Measurements from ENCODE around the gene ZNF513. TPM values are rescaled to one million over a fixed set of nuclear protein-coding genes. Genes with fewer than 3 reads are reported as not detected.
A peak's percentile ranks its signal among the peaks of the same experiment; 100 is the strongest.
"Not testable (repeated sequence)": the region's sequence is repeated elsewhere in the genome, so short reads cannot be mapped to it uniquely, and the experiment has no call there.

The ZNF513 gene, protein sequence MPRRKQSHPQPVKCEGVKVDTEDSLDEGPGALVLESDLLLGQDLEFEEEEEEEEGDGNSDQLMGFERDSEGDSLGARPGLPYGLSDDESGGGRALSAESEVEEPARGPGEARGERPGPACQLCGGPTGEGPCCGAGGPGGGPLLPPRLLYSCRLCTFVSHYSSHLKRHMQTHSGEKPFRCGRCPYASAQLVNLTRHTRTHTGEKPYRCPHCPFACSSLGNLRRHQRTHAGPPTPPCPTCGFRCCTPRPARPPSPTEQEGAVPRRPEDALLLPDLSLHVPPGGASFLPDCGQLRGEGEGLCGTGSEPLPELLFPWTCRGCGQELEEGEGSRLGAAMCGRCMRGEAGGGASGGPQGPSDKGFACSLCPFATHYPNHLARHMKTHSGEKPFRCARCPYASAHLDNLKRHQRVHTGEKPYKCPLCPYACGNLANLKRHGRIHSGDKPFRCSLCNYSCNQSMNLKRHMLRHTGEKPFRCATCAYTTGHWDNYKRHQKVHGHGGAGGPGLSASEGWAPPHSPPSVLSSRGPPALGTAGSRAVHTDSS
- total RNA-seq: 10 to 100 TPM in 1 of 4 donors, 1 to 10 TPM in 3; 8.1 to 13.1 (median 8.5) TPM
- 9.6 TPM for polyA plus RNA-seq
- long read RNA-seq, donor 1, transcript ZNF513-201 (4 exons, 2,139 nt): major isoform, 18 of 37 reads
- long read RNA-seq, donor 1, partial matches to known transcripts: 0 of 37 reads
- long read RNA-seq, donor 1, other reads (novel, unspliced or antisense): 18 of 37 reads
- long read RNA-seq, donor 2, transcript ZNF513-201 (4 exons, 2,139 nt): major isoform, 9 of 15 reads
- long read RNA-seq, donor 2, partial matches to known transcripts: 1 of 15 reads
- long read RNA-seq, donor 2, other reads (novel, unspliced or antisense): 5 of 15 reads
- long read RNA-seq, donor 3, partial matches to known transcripts: 7 of 10 reads
- long read RNA-seq, donor 3, other reads (novel, unspliced or antisense): 3 of 10 reads
- long read RNA-seq, donor 4, transcript ZNF513-201 (4 exons, 2,139 nt): major isoform, 8 of 15 reads
- long read RNA-seq, donor 4, partial matches to known transcripts: 3 of 15 reads
- long read RNA-seq, donor 4, other reads (novel, unspliced or antisense): 4 of 15 reads

DNA sequence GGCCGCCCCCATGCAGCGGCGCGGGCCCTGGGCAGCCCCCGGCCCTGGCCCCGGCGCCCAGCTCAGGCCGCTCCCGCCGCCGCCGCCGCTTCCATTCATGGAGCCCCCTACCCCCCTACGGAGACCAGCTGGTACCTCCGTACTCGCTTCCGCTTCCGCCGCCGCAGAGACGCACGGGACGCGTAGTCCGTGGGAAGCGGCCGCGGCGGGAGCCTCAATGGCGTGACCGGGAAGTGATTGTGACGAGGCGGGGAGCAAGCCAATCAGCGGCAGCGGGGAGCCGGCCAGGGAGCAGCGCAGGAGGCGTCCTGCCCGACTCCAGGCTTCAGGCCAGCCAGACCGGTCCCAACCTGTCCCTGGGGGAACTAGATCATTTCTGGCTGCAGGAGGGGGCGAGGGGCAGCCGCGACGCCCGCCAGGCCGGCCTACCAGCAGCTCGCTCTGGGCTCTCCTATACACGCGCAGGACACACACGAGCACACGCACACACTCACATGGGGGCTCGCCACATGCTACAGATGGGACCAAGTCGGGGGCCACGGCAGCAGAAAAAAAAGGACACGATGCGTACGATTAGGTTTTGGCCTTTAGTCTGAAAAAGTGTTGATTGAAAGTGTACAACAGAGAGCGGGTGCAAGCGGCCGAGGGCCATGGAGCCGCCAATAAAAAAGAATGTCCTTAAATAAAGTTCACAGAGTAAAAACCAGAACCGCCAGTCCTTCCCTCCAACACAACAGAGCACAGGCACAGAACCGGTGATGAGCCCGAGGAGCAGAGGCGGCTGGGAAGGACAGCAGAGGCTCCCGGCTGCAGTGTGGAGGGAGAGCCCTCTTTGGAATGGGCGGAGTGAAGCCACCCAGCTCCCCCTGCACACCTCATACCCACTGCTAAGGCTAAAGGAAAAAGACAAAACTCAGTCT lies at the start of gene ZNF513:
TSS of gene ZNF513 (minus strand) at position 109 of the 920 bp plus-strand sequence. CDS start 208 bp downstream, outside the sequence.
- no peaks in the 10 kb centered on the region for H3K27me3 ChIP-seq (ENCODE audit: control insufficient read depth, insufficient read depth)
- DNase-seq (peak; percentile 98 to 99 (median 99)), ATAC-seq (peak; percentile 92 to 93)
- 10% methylated on average over 67 of the region's 67 CpGs for WGBS
- H3K4me3 ChIP-seq (ENCODE audit: low read length): peak within 1 kb of the TSS; percentile 80
- no peaks in the 10 kb centered on the region for H3K9me3 ChIP-seq (ENCODE audit: control insufficient read depth, low read length)
- intact Hi-C loops (cut with DNase I): no loop called here
- peaks cover 2% of the 10 kb centered on the region for H3K4me1 ChIP-seq (ENCODE audit: control insufficient read depth, insufficient read depth, low read length)
- H3K27ac ChIP-seq (ENCODE audit: low read length): peak within 1 kb of the TSS; percentile 87

DNA sequence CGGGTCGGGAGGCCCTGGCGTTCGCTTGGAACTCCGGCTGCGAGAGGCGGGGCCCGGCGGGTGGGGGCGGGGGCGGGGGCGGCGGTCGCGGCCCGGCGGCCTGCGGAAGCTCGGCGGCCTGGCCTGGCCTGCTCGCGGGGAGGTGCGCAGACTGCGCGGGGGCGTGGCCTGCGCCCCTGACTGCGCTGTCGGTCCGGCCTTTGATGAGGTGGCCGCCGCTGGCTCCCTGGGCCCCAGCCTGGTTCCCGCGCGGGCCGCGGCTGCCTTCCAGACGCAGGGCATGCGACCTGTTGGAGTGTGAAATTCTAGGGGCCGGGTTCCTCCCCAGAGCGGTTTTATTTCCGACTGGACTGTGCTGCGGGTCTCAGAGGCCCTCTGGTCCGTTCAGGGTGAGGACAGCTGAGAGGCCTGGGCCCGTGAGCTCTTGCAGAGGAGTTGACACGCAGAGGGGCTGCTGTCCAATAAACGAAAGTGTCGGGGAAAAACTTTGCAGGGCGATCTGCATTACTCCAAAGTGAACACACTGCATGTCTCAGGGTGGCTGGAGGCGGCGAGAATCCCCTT lies 48.5 kb upstream of the ZNF513 start:
- Histone ChIP-seq H3K27ac (ENCODE audit: low read length) (peak overlapping the region; percentile 89), H3K27me3 (ENCODE audit: control insufficient read depth, insufficient read depth) (no peaks in the 10 kb centered on the region), H3K4me1 (ENCODE audit: control insufficient read depth, insufficient read depth, low read length) (peaks cover 3% of the 10 kb centered on the region), H3K4me3 (ENCODE audit: low read length) (peak overlapping the region; percentile 93), H3K9me3 (ENCODE audit: control insufficient read depth, low read length) (no peaks in the 10 kb centered on the region)
- intact Hi-C loops (cut with DNase I): no loop called here
- WGBS: under 1% methylated on average over 51 of the region's 51 CpGs
- ATAC-seq (peak; percentile 94), DNase-seq (peak; percentile 89 to 95 (median 93))

DNA sequence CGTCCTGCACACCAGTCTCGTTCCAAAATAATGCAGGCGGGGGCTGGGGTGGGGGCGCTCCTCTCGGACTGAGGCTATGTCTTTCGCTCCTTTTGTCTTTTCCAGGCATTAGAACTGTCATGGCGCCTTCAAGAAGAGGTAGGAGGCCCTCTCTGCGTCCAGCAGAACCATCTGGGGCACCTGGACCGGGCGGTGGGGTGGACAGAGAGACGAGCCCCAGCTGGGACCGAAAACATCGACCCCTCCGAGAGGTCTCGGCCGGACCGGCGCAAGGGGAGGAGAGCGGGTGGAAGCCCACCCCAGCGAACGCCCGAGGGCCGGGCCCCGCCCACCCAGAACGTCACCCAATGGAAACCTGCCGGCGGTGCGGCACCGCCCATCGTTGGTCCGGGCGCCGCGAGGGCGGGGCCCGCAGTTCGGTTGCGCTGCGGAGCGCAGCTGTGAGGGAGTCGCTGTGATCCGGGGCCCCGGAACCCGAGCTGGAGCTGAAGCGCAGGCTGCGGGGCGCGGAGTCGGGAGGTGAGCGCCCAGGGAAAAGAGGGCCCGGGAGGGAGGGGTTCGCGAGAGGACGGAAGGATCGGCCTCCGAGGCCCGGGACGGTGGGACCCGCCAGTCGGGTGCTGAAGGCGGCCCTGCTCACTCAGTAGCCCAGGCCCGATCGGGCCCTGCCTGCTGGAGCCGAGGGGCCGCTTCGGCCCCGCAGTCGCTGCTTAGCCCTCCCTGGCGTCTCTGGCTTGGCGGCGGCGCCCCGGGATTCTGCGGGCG lies 47.9 kb upstream of the ZNF513 start, which contains the start of gene NRBP1:
TSS of gene NRBP1 (plus strand) at position 419 of the 765 bp plus-strand sequence. CDS start 4,643 bp downstream, outside the sequence.
- H3K4me1 ChIP-seq (ENCODE audit: control insufficient read depth, insufficient read depth, low read length): peaks cover 3% of the 10 kb centered on the region
- no peaks in the 10 kb centered on the region for H3K27me3 ChIP-seq (ENCODE audit: control insufficient read depth, insufficient read depth)
- intact Hi-C loops (cut with DNase I): no loop called here
- peak; percentile 92 to 98 (median 97) for DNase-seq
- H3K9me3 ChIP-seq (ENCODE audit: control insufficient read depth, low read length): no peaks in the 10 kb centered on the region
- H3K4me3 ChIP-seq (ENCODE audit: low read length): peak within 1 kb of the TSS; percentile 93
- peak; percentile 97 to 98 for ATAC-seq
- under 1% methylated on average over 75 of the region's 75 CpGs for WGBS
- peak within 1 kb of the TSS; percentile 89 for H3K27ac ChIP-seq (ENCODE audit: low read length)

GRCh38 chr2:27427863-27428212 lies 47.3 kb upstream of the ZNF513 start:
- WGBS: 14% methylated on average over 7 of the region's 7 CpGs
- peak overlapping the region; percentile 93 for H3K4me3 ChIP-seq (ENCODE audit: low read length)
- H3K27me3 ChIP-seq (ENCODE audit: control insufficient read depth, insufficient read depth): no peaks in the 10 kb centered on the region
- H3K27ac ChIP-seq (ENCODE audit: low read length): peak overlapping the region; percentile 89
- intact Hi-C loops (cut with DNase I): no loop called here
- no peaks in the 10 kb centered on the region for H3K9me3 ChIP-seq (ENCODE audit: control insufficient read depth, low read length)
- DNase-seq: no peak
- peaks cover 3% of the 10 kb centered on the region for H3K4me1 ChIP-seq (ENCODE audit: control insufficient read depth, insufficient read depth, low read length)
- no peak for ATAC-seq

- ATAC-seq; H3K27me3 ChIP-seq (ENCODE audit: control insufficient read depth, insufficient read depth); H3K4me3 ChIP-seq (ENCODE audit: low read length); H3K4me1 ChIP-seq (ENCODE audit: control insufficient read depth, insufficient read depth, low read length); intact Hi-C loops (cut with DNase I); H3K27ac ChIP-seq (ENCODE audit: low read length); H3K9me3 ChIP-seq (ENCODE audit: control insufficient read depth, low read length); DNase-seq: not testable (repeated sequence)
- 96% methylated on average over 10 of the region's 10 CpGs for WGBS
These were observed 44.5 kb upstream of the ZNF513 start for GRCh38 chr2:27425039-27425438.

GRCh38 chr2:27422958-27423357 lies 42.4 kb upstream of the ZNF513 start:
- H3K9me3 ChIP-seq (ENCODE audit: control insufficient read depth, low read length): no peaks in the 10 kb centered on the region
- H3K4me3 ChIP-seq (ENCODE audit: low read length): no peak overlapping the region
- H3K27ac ChIP-seq (ENCODE audit: low read length): no peak overlapping the region
- DNase-seq: no peak
- no peaks in the 10 kb centered on the region for H3K27me3 ChIP-seq (ENCODE audit: control insufficient read depth, insufficient read depth)
- WGBS: 97% methylated on average over 3 of the region's 3 CpGs
- intact Hi-C loops (cut with DNase I): no loop called here
- H3K4me1 ChIP-seq (ENCODE audit: control insufficient read depth, insufficient read depth, low read length): no peaks in the 10 kb centered on the region
- no peak for ATAC-seq

DNA sequence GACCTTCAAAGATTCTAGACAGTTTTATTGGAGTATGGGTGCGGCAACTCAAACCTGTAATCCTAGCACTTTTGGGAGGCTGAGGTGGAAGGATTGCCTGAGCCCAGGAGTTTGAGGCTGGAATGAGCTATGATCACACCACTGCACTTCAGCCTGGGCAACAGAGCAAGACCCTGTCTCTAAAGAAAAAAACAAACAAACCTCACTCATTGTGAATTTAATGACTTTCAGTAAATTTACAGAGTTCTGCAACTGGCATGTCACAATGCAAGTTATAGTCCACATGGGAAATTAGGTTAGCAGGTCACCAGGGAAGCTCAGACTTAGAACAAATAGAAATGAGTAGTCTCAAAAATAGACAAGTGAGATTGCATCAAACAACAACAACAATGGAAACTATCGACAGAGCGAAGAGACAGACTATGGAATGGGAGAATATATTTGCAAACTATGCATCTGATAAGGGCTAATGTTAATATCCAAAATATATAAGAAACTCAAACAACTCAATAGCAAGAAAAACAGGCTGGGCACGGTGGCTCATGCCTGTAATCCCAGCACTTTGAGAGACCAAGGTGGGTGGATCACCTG lies 41.2 kb upstream of the ZNF513 start:
- no peaks in the 10 kb centered on the region for H3K4me1 ChIP-seq (ENCODE audit: control insufficient read depth, insufficient read depth, low read length)
- H3K4me3 ChIP-seq (ENCODE audit: low read length): no peak overlapping the region
- ATAC-seq (no peak), DNase-seq (no peak)
- WGBS: 84% methylated on average over 4 of the region's 4 CpGs
- H3K27me3 ChIP-seq (ENCODE audit: control insufficient read depth, insufficient read depth): no peaks in the 10 kb centered on the region
- H3K27ac ChIP-seq (ENCODE audit: low read length): no peak overlapping the region
- H3K9me3 ChIP-seq (ENCODE audit: control insufficient read depth, low read length): no peaks in the 10 kb centered on the region
- intact Hi-C loops (cut with DNase I): no loop called here

- DNase-seq: no peak
- Histone ChIP-seq H3K4me3 (ENCODE audit: low read length) (no peak overlapping the region), H3K9me3 (ENCODE audit: control insufficient read depth, low read length) (no peaks in the 10 kb centered on the region), H3K27ac (ENCODE audit: low read length) (no peak overlapping the region), H3K4me1 (ENCODE audit: control insufficient read depth, insufficient read depth, low read length) (no peaks in the 10 kb centered on the region), H3K27me3 (ENCODE audit: control insufficient read depth, insufficient read depth) (no peaks in the 10 kb centered on the region)
- ATAC-seq: no peak
- intact Hi-C loops (cut with DNase I): no loop called here
These were observed 40.5 kb upstream of the ZNF513 start for GRCh38 chr2:27420996-27421395.

DNA sequence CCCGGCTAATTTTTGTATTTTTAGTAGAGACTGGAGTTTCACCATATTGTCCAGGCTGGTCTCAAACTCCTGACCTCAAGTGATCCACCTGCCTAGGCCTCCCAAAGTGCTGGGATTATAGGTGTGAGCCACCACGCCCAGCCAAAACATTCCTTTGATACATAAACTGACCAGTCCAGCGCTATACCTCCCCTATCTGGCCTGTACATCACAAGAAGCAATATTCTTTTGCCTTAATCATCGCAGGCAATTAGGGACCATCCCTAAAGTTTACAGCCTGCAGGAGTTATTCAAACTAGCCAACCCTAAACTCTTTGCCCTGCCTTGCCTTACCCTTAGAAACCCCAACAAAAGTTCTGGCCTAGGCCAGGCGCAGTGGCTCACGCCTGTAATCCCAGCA lies 35.6 kb upstream of the ZNF513 start:
- ATAC-seq (no peak), DNase-seq (no peak)
- Histone ChIP-seq H3K4me1 (ENCODE audit: control insufficient read depth, insufficient read depth, low read length) (no peaks in the 10 kb centered on the region), H3K27me3 (ENCODE audit: control insufficient read depth, insufficient read depth) (no peaks in the 10 kb centered on the region), H3K4me3 (ENCODE audit: low read length) (no peak overlapping the region), H3K27ac (ENCODE audit: low read length) (no peak overlapping the region), H3K9me3 (ENCODE audit: control insufficient read depth, low read length) (no peaks in the 10 kb centered on the region)
- 93% methylated on average over 6 of the region's 6 CpGs for WGBS
- intact Hi-C loops (cut with DNase I): no loop called here
